GM10248 (cell line): ENCODE measurements around the gene OR4F15.

Source experiments
- CTCF ChIA-PET: fragments of 300-600 bp; sonication (Branson Sonifier 250); formaldehyde crosslinking; extraction: SDS; loops from one replicate; lab custom pipeline; 2021; ENCODE audit warnings: antibody characterized with exemption; lab: Yijun Ruan, JAX
- POLR2A ChIA-PET: fragments of 350-650 bp; sonication (Branson Sonifier 250); formaldehyde crosslinking; extraction: SDS; loops from one replicate; lab custom pipeline; 2020; ENCODE audit warnings: antibody characterized with exemption; lab: Yijun Ruan, JAX
- DNase-seq: peaks from one replicate; pipeline ENCODE4 v3.0.0; 2012; ENCODE audit errors: extremely low spot score
- CTCF ChIP-seq: IDR thresholded peaks from 2 replicates; pipeline ENCODE4 v1.5.1; 2012; ENCODE audit warnings: mild to moderate bottlenecking, low read depth; ENCODE audit errors: extremely low read depth, missing control alignments, control extremely low read depth

The OR4F15 gene

GRCh38 chr15:101807345-101807945 is 4.6 kb upstream of the OR4F15 start:
- CTCF ChIA-PET: interaction anchor here (2.5 kb wide), 1 partner anchor 10 kb away, joined by 9 read pairs; no protein-coding TSS in a partner anchor
- no peak for TF ChIP-seq CTCF
- POLR2A ChIA-PET: no interaction called here
- DNase-seq: no peak

- ChIA-PET POLR2A (no interaction called here), CTCF (interaction anchor here (2.5 kb wide), 1 partner anchor 10 kb away, joined by 9 read pairs; no protein-coding TSS in a partner anchor)
- no peak for TF ChIP-seq CTCF
- DNase-seq: no peak
These were observed 3.8 kb upstream of the OR4F15 start for GRCh38 chr15:101808201-101808600.

DNA sequence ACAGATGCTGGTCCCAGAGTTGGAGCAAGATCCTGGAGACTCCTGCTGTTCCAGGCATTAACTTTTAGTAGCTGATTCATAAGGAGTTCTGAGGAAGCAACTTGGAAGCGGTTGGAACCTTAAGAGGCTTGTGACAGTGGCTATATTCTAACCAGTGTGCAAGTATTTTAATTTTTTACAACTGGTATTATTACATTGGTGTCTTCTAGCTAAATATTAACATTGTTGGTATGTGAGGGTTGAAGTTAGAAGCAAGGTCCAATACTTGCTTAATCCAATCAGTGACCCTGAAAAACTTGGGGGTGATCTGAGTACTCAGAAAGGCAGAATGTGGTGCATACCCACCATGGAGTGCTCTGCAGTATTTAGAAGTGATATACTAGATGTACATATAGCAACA is 1.5 kb upstream of the OR4F15 start:
- ChIA-PET POLR2A (no interaction called here), CTCF (interaction anchor here (1.1 kb wide), 1 partner anchor 8 kb away, joined by 3 read pairs; no protein-coding TSS in a partner anchor)
- DNase-seq: no peak
- TF ChIP-seq CTCF: no peak

- no peak for DNase-seq
- no peak for TF ChIP-seq CTCF
- CTCF ChIA-PET: interaction anchor here (1.1 kb wide), 1 partner anchor 9 kb away, joined by 3 read pairs; no protein-coding TSS in a partner anchor
- POLR2A ChIA-PET: no interaction called here
These were observed 1.1 kb upstream of the OR4F15 start for GRCh38 chr15:101810876-101811275.

GRCh38 chr15:101813803-101814534 is 2.0 kb downstream of the OR4F15 start:
- TF ChIP-seq CTCF: no peak
- ChIA-PET CTCF (interaction anchor here (2.3 kb wide), 1 partner anchor 10 kb away, joined by 9 read pairs; the partner anchor contains the start of gene OR4F6), POLR2A (no interaction called here)
- no peak for DNase-seq

DNA sequence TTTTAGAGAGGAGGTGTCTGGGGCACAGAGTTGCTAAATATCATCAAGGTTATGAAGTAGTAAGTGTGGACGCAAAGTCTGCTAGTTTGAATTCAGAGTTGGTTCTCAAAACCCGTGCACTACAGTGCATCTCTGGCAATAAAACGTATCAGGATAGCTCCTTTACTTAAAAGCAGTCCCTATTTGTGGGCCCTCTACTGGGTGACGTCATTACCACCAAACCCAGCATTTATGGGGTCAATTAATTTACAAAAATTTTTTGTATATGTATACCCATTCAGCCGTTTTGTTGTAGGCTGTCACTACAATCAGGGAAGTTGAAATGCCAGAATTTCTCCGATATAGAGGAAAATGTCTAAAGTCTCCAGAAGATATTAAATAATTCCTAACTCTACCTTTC is 8.8 kb downstream of the OR4F15 start:
- DNase-seq: no peak
- TF ChIP-seq CTCF: no peak
- POLR2A ChIA-PET: no interaction called here
- CTCF ChIA-PET: no interaction called here
